ENCODE data around the gene EVX2.

Gene EVX2

GRCh38 chr2:176078541-176079284 lies 5.0 kb downstream of the EVX2 start:
- no peak for DNase-seq (ENCODE audit: low read depth, low spot score)
- ChIA-PET CTCF (interaction anchor here (0.8 to 7.9 kb wide), 10 partner anchors 9 to 715 kb away, joined by 3 to 115 read pairs (median 4); no protein-coding TSS in a partner anchor), POLR2A (no interaction called here)
- no peak for TF ChIP-seq CTCF (IDR thresholded peaks at IDR 0.05; ENCODE audit: insufficient read depth, low read length, missing control alignments)
- no peak overlapping the region for H3K4me3 ChIP-seq (ENCODE audit: low read depth, low read length)

- POLR2A ChIA-PET = no interaction called here
Measured at GRCh38 chr2:176076796-176077195, 7.0 kb downstream of the EVX2 start.

GRCh38 chr2:176076063-176076462 lies 7.7 kb downstream of the EVX2 start:
- DNase-seq (ENCODE audit: low read depth, low spot score) = no peak
- TF ChIP-seq CTCF (IDR thresholded peaks at IDR 0.05; ENCODE audit: insufficient read depth, low read length, missing control alignments) = no peak
- H3K4me3 ChIP-seq (ENCODE audit: low read depth, low read length) = no peak overlapping the region
- ChIA-PET POLR2A (no interaction called here), CTCF (interaction anchor here (1.1 kb wide), 1 partner anchor 12 kb away, joined by 4 read pairs; no protein-coding TSS in a partner anchor)

More at GRCh38 chr2:176076796-176077195, 7.0 kb downstream of the EVX2 start:
- no peak for TF ChIP-seq CTCF (IDR thresholded peaks at IDR 0.05; ENCODE audit: insufficient read depth, low read length, missing control alignments)
- H3K4me3 ChIP-seq (ENCODE audit: low read depth, low read length) = no peak overlapping the region
- no peak for DNase-seq (ENCODE audit: low read depth, low spot score)
- CTCF ChIA-PET = interaction anchor here (1.1 kb wide), 1 partner anchor 12 kb away, joined by 4 read pairs; no protein-coding TSS in a partner anchor

GRCh38 chr2:176075481-176075880 lies 8.3 kb downstream of the EVX2 start:
- POLR2A ChIA-PET = no interaction called here
- TF ChIP-seq CTCF (IDR thresholded peaks at IDR 0.05; ENCODE audit: insufficient read depth, low read length, missing control alignments) = no peak
- no peak overlapping the region for H3K4me3 ChIP-seq (ENCODE audit: low read depth, low read length)
- DNase-seq (ENCODE audit: low read depth, low spot score) = no peak
- CTCF ChIA-PET = interaction anchor here (0.9 kb wide), 1 partner anchor 10 kb away, joined by 5 read pairs; no protein-coding TSS in a partner anchor

- ChIA-PET CTCF (interaction anchor here (0.9 kb wide), 1 partner anchor 11 kb away, joined by 5 read pairs; no protein-coding TSS in a partner anchor), POLR2A (no interaction called here)
- no peak for DNase-seq (ENCODE audit: low read depth, low spot score)
- no peak overlapping the region for H3K4me3 ChIP-seq (ENCODE audit: low read depth, low read length)
- TF ChIP-seq CTCF (IDR thresholded peaks at IDR 0.05; ENCODE audit: insufficient read depth, low read length, missing control alignments) = no peak
Measured at GRCh38 chr2:176074919-176075425, 8.8 kb downstream of the EVX2 start.
